B cell (primary cell): ENCODE measurements around the gene PTPRN2. TPM values are rescaled to one million over a fixed set of nuclear protein-coding genes. Genes with fewer than 3 reads are reported as not detected.
A peak's percentile ranks its signal among the peaks of the same experiment; 100 is the strongest.

Source experiments
- ATAC-seq: fragments of 200-7000 bp; cut with Tn5 transposase; one replicate; pipeline ENCODE4 v1.10.0; 2021; ENCODE audit warnings: low read depth, mild to moderate bottlenecking, moderate number of reproducible peaks, moderate library complexity
- CTCF ChIA-PET: fragments of 350-600 bp; sonication (Branson Sonifier 250); formaldehyde crosslinking; loops from one replicate; lab custom pipeline; 2021; ENCODE audit warnings: antibody characterized with exemption, inconsistent platforms; lab: Charles Lee
- POLR2A ChIA-PET: fragments of 350-600 bp; sonication (Branson Sonifier 250); formaldehyde crosslinking; loops from one replicate; lab custom pipeline; 2021; ENCODE audit warnings: antibody characterized with exemption; lab: Charles Lee
- DNase-seq: peaks from one replicate; pipeline ENCODE4 v3.0.0; 2013
- H2AFZ ChIP-seq: 2 replicates; pipeline ENCODE4 v1.6.1; 2012; ENCODE audit warnings: mild to moderate bottlenecking, low read depth, low read length; ENCODE audit not compliant: insufficient read depth, poor library complexity, severe bottlenecking
- H3K27ac ChIP-seq, 2 donors: 1 replicate in 1 of 2; 2 replicates in 1 of 2; pipeline ENCODE4 v1.5.1; 2012 to 2013; ENCODE audit warnings: low read length in 2 of 2, mild to moderate bottlenecking in 2 of 2, moderate library complexity in 1 of 2
- H3K27me3 ChIP-seq, 4 experiments: fragments of 200-600 bp in 1 of 4; sonication (generic) in 1 of 4; replicated peaks in 1 of 4; 1 replicate in 2 of 4; 2 replicates in 2 of 4; pipeline versions ENCODE4 v1.6.1 to v1.7.0; 2013 to 2016; ENCODE audit warnings: low read length in 3 of 4, mild to moderate bottlenecking in 2 of 4, mixed read lengths in 1 of 4, moderate library complexity in 1 of 4; ENCODE audit not compliant: insufficient read depth in 4 of 4, control insufficient read depth in 3 of 4; ENCODE audit errors: control extremely low read depth in 1 of 4
- H3K36me3 ChIP-seq, 2 experiments: replicated peaks in 1 of 2; 1 replicate in 1 of 2; 2 replicates in 1 of 2; pipeline versions ENCODE4 v1.6.1 to v1.7.1; 2013; ENCODE audit warnings: low read length in 1 of 2; ENCODE audit not compliant: insufficient read depth in 2 of 2, control insufficient read depth in 1 of 2; ENCODE audit errors: control extremely low read depth in 1 of 2, extremely low read depth in 1 of 2
- H3K4me1 ChIP-seq, 2 donors: fragments of 200-600 bp in 1 of 2; sonication (generic) in 1 of 2; 1 replicate in 1 of 2; 2 replicates in 1 of 2; pipeline versions ENCODE4 v1.5.1 to v1.6.1; 2013 to 2017; ENCODE audit warnings: low read length in 2 of 2; ENCODE audit not compliant: control insufficient read depth in 2 of 2, insufficient read depth in 2 of 2
- H3K4me2 ChIP-seq: replicated peaks from 2 replicates; pipeline ENCODE3; 2012; ENCODE audit warnings: mild to moderate bottlenecking, low read depth, low read length; ENCODE audit not compliant: poor library complexity, severe bottlenecking
- H3K4me3 ChIP-seq, 5 experiments: fragments of 200-600 bp in 1 of 5; sonication (generic) in 1 of 5; 1 replicate in 3 of 5; 2 replicates in 2 of 5; pipeline versions ENCODE4 v1.5.1 to v1.7.0; 2011 to 2016; ENCODE audit warnings: low read length in 4 of 5, mild to moderate bottlenecking in 4 of 5, low read depth in 2 of 5, control low read depth in 1 of 5, moderate library complexity in 1 of 5; ENCODE audit not compliant: insufficient read depth in 1 of 5; ENCODE audit errors: control extremely low read depth in 1 of 5, extremely low read depth in 1 of 5
- H3K79me2 ChIP-seq: fragments of 200-600 bp; sonication (generic); one replicate; pipeline ENCODE4 v1.6.0; 2016; ENCODE audit warnings: low read length; ENCODE audit not compliant: control insufficient read depth, insufficient read depth
- H3K9ac ChIP-seq: fragments of 200-600 bp; sonication (generic); 2 replicates; pipeline ENCODE4 v1.6.1; 2017; ENCODE audit warnings: mild to moderate bottlenecking, low read length, moderate library complexity
- H3K9me3 ChIP-seq, 3 donors: one replicate each; pipeline versions ENCODE4 v1.6.1 to v1.7.1; 2013; ENCODE audit warnings: low read length in 2 of 3; ENCODE audit not compliant: control insufficient read depth in 2 of 3, insufficient read depth in 1 of 3; ENCODE audit errors: control extremely low read depth in 1 of 3
- H4K20me1 ChIP-seq: 2 replicates; pipeline ENCODE4 v1.6.0; 2012; ENCODE audit warnings: mild to moderate bottlenecking, low read length; ENCODE audit not compliant: insufficient read depth, control insufficient read depth, poor library complexity, severe bottlenecking
- H3K27ac Mint-ChIP-seq: one replicate; pipeline ENCODE4 v1.8.0; 2021; ENCODE audit warnings: mixed read lengths
- H3K27me3 Mint-ChIP-seq: one replicate; pipeline ENCODE4 v1.8.0; 2021; ENCODE audit warnings: mixed read lengths
- H3K4me1 Mint-ChIP-seq: one replicate; pipeline ENCODE4 v1.8.0; 2021; ENCODE audit warnings: mixed read lengths
- H3K4me3 Mint-ChIP-seq: one replicate; pipeline ENCODE4 v1.8.0; 2021; ENCODE audit warnings: mixed read lengths
- H3K9me3 Mint-ChIP-seq: one replicate; pipeline ENCODE4 v1.8.0; 2022; ENCODE audit warnings: mixed read lengths; ENCODE audit not compliant: insufficient read depth
- EZH2 ChIP-seq: IDR thresholded peaks from 2 replicates; pipeline ENCODE4 v1.6.1; 2012; ENCODE audit warnings: borderline replicate concordance, low read depth, mild to moderate bottlenecking, moderate library complexity, low read length; ENCODE audit not compliant: insufficient read depth, poor library complexity, severe bottlenecking
- WGBS: methylation state at CpG from one replicate; pipeline ENCODE4 v1.1.5; 2013; ENCODE audit warnings: missing lambda C conversion rate; ENCODE audit not compliant: insufficient coverage; 5-methylcytosine and 5-hydroxymethylcytosine counted together
- intact Hi-C: fragments of 100-400 bp; cut with micrococcal nuclease; formaldehyde crosslinking; loops from one replicate; pipeline ENCODE4 v1.10.0; 2022
- polyA plus RNA-seq: library from polyadenylated mRNA; depleted of rRNA; stranded (reverse); fragments of >200 nt; gene quantifications from 2 replicates; pipeline ENCODE4 v1.2.3, GENCODE V29; 2012
- total RNA-seq, 2 donors: library from RNA; stranded (reverse); fragments of 120-200 nt in 1 of 2; gene quantifications; 1 replicate in 1 of 2; 2 replicates in 1 of 2; pipeline versions ENCODE4 v1.2.3 to v1.2.4, GENCODE V29; 2013 to 2022
- TF ChIP-seq, protein P1 (sequence below): fragments of 200-600 bp; IDR thresholded peaks from one replicate; pipeline ENCODE4 v1.8.0; 2022; ENCODE audit warnings: antibody characterized with exemption, mild to moderate bottlenecking

PTPRN2 gene
- total and polyA plus RNA-seq, 2 donors (not counting 1 experiment from before 2014, with no cell fraction given) = 2.0 to 5.0 TPM

- no peak for DNase-seq
- 61% methylated on average over 1 of the region's 1 CpG for WGBS
- intact Hi-C loops = no loop called here
Measured at GRCh38 chr7:158589653-158590052, 2.0 kb upstream of the PTPRN2 start.

DNA sequence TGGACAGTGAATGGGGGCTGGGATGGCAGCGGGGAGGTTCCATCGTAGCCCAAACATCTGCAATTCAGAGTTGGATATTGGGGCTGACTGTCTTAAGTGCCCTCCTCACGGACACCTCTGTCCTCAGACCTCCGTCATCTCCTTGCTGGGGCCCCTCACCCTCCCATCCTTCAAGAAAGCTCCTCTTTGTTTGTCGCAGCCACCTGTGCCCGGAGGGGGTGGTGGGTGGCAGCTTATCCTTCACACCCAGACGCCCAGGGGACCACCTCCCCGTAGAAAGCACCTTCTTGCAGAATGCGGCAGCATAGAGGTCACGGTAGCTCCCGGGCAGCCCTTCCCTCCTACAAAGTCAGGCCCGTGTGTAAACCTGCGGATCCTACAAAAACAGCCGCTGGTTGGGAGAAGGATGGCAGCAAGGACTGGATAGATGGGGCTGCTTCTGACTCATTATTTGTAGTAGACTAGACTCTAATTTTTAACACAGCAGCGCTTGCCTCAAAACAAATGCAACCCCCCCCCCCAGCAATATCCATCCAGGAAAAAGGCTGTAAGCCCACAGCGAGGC is 1.3 kb upstream of the PTPRN2 start:
- 74% methylated on average over 6 of the region's 16 CpGs for WGBS
- Histone ChIP-seq H3K9ac (no peak overlapping the region), H3K27ac (no peak overlapping the region), H3K4me2 (no peak overlapping the region), H3K27me3 (peaks cover 0 to 38% (median 24%) of the 10 kb centered on the region in 4 experiments), H3K4me3 (no peak overlapping the region), H4K20me1 (no peaks in the 10 kb centered on the region), H3K79me2 (no peaks in the 10 kb centered on the region), H3K9me3 (peaks cover 0 to 28% (median 0%) of the 10 kb centered on the region in 3 donors), H2AFZ (no peak overlapping the region), H3K4me1 (peaks cover 7 to 13% of the 10 kb centered on the region in 2 donors), H3K36me3 (no peaks in the 10 kb centered on the region)
- Mint-ChIP-seq H3K27ac (no peak overlapping the region), H3K9me3 (no peaks in the 10 kb centered on the region), H3K4me3 (peak overlapping the region; percentile 68), H3K4me1 (peaks cover 8% of the 10 kb centered on the region), H3K27me3 (peaks cover 32% of the 10 kb centered on the region)
- ATAC-seq (no peak), DNase-seq (no peak)
- no peak for TF ChIP-seq EZH2
- TF ChIP-seq, protein P1, sequence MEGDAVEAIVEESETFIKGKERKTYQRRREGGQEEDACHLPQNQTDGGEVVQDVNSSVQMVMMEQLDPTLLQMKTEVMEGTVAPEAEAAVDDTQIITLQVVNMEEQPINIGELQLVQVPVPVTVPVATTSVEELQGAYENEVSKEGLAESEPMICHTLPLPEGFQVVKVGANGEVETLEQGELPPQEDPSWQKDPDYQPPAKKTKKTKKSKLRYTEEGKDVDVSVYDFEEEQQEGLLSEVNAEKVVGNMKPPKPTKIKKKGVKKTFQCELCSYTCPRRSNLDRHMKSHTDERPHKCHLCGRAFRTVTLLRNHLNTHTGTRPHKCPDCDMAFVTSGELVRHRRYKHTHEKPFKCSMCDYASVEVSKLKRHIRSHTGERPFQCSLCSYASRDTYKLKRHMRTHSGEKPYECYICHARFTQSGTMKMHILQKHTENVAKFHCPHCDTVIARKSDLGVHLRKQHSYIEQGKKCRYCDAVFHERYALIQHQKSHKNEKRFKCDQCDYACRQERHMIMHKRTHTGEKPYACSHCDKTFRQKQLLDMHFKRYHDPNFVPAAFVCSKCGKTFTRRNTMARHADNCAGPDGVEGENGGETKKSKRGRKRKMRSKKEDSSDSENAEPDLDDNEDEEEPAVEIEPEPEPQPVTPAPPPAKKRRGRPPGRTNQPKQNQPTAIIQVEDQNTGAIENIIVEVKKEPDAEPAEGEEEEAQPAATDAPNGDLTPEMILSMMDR = no peak
- CTCF ChIA-PET = no interaction called here
- POLR2A ChIA-PET = no interaction called here
- intact Hi-C loops = no loop called here

More at GRCh38 chr7:158589653-158590052, 2.0 kb upstream of the PTPRN2 start:
- Histone ChIP-seq H3K4me3 (no peak overlapping the region), H3K9ac (no peak overlapping the region), H3K27ac (no peak overlapping the region), H3K4me1 (peaks cover 7 to 13% of the 10 kb centered on the region in 2 donors), H3K4me2 (no peak overlapping the region), H3K9me3 (peaks cover 0 to 28% (median 0%) of the 10 kb centered on the region in 3 donors), H2AFZ (no peak overlapping the region), H3K79me2 (no peaks in the 10 kb centered on the region), H4K20me1 (no peaks in the 10 kb centered on the region), H3K27me3 (peaks cover 0 to 31% (median 20%) of the 10 kb centered on the region in 4 experiments), H3K36me3 (no peaks in the 10 kb centered on the region)
- POLR2A ChIA-PET = no interaction called here
- H3K4me3 Mint-ChIP-seq = no peak overlapping the region
- H3K27ac Mint-ChIP-seq = no peak overlapping the region
- TF ChIP-seq, protein P1 = no peak
- no peak for TF ChIP-seq EZH2
- ATAC-seq = no peak
- H3K9me3 Mint-ChIP-seq = no peaks in the 10 kb centered on the region
- CTCF ChIA-PET = no interaction called here
- peaks cover 26% of the 10 kb centered on the region for H3K27me3 Mint-ChIP-seq
- H3K4me1 Mint-ChIP-seq = peaks cover 8% of the 10 kb centered on the region
